ENCODE data around the gene CAAP1.
"Not testable (repeated sequence)": the region's sequence is repeated elsewhere in the genome, so short reads cannot be mapped to it uniquely, and the experiment has no call there.

CAAP1 gene

GRCh38 chr9:26892251-26893029, at the start of gene CAAP1:
CAAP1 (minus strand) TSS chr9:26892802; CDS start chr9:26892715, 87 bp downstream.
- DNase-seq (ENCODE audit: low spot score) = peak; percentile 92

GRCh38 chr9:26940779-26941178, 48.2 kb upstream of the CAAP1 start:
- no peak for DNase-seq (ENCODE audit: low spot score)

GRCh38 chr9:26939955-26940711, 47.5 kb upstream of the CAAP1 start:
- no peak for DNase-seq (ENCODE audit: low spot score)

GRCh38 chr9:26937816-26938371, 45.3 kb upstream of the CAAP1 start:
- DNase-seq (ENCODE audit: low spot score) = no peak

- no peak for DNase-seq (ENCODE audit: low spot score)
Observed at GRCh38 chr9:26935847-26936246, 43.2 kb upstream of the CAAP1 start.

GRCh38 chr9:26928902-26929495, 36.4 kb upstream of the CAAP1 start:
- DNase-seq (ENCODE audit: low spot score) = no peak

- DNase-seq (ENCODE audit: low spot score) = no peak
Observed at GRCh38 chr9:26925609-26926008, 33.0 kb upstream of the CAAP1 start.

- no peak for DNase-seq (ENCODE audit: low spot score)
Observed at GRCh38 chr9:26919698-26920097, 27.1 kb upstream of the CAAP1 start.

- no peak for DNase-seq (ENCODE audit: low spot score)
Observed at GRCh38 chr9:26913138-26913668, 20.6 kb upstream of the CAAP1 start.

GRCh38 chr9:26904671-26905070, 12.1 kb upstream of the CAAP1 start:
- no peak for DNase-seq (ENCODE audit: low spot score)

GRCh38 chr9:26904070-26904469, 11.5 kb upstream of the CAAP1 start:
- no peak for DNase-seq (ENCODE audit: low spot score)

- no peak for DNase-seq (ENCODE audit: low spot score)
Observed at GRCh38 chr9:26893030-26893676, 551 bp upstream of the CAAP1 start.

- DNase-seq (ENCODE audit: low spot score) = no peak
Observed at GRCh38 chr9:26891726-26892125, 876 bp downstream of the CAAP1 start.

- no peak for DNase-seq (ENCODE audit: low spot score)
Observed at GRCh38 chr9:26888271-26888670, 4.3 kb downstream of the CAAP1 start.

- DNase-seq (ENCODE audit: low spot score) = no peak
Observed at GRCh38 chr9:26882154-26882553, 10.4 kb downstream of the CAAP1 start.

GRCh38 chr9:26880262-26880661, 12.3 kb downstream of the CAAP1 start:
- DNase-seq (ENCODE audit: low spot score) = no peak

- not testable (repeated sequence) for DNase-seq (ENCODE audit: low spot score)
Observed at GRCh38 chr9:26875155-26875554, 17.4 kb downstream of the CAAP1 start.

GRCh38 chr9:26870292-26870691, 22.3 kb downstream of the CAAP1 start:
- DNase-seq (ENCODE audit: low spot score) = no peak

- DNase-seq (ENCODE audit: low spot score) = peak; percentile 22
Observed at GRCh38 chr9:26863074-26863473, 29.5 kb downstream of the CAAP1 start.

- DNase-seq (ENCODE audit: low spot score) = peak; percentile 51
Observed at GRCh38 chr9:26856413-26857032, 36.1 kb downstream of the CAAP1 start.

GRCh38 chr9:26850995-26851394, 41.6 kb downstream of the CAAP1 start:
- DNase-seq (ENCODE audit: low spot score) = no peak
